Loucy (cell line): ENCODE data around the gene ATP2A2.

Experiments used
- EZH2phosphoT487 ChIP-seq: fragments of 200-600 bp; IDR thresholded peaks from 2 replicates; pipeline ENCODE4 v1.6.1; 2018; ENCODE audit warnings: antibody characterized with exemption, mild to moderate bottlenecking, moderate library complexity, borderline replicate concordance
- TF ChIP-seq, protein P1 (sequence below): fragments of 200-600 bp; sonication (generic); conservative IDR thresholded peaks from 2 replicates; pipeline ENCODE4 v1.5.1; 2014; ENCODE audit warnings: mild to moderate bottlenecking, antibody characterized with exemption, low read length

DNA sequence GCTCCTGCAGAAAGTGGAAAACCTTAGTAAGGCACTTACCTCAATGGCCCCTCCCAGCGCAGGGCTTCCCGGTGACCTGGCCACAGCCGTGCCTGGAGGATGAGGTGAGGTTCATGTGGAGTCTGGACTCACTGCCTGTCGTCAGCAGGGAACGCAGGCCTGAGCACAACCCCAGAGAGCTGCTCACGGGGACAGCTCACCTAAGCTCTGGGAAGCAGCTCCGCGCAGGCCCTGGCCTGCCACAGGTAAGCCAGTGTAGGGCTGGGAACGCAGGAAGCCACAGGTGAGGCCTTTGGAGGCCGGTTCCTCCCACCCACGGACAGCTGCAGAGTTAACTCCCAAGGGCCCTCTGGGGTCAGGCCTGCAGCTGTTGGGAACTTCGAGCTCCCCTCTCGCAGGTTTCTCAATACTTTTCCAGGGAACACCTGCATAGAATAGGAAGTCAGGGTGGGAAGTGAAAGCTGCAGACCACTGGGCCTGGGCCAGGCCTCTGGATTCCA is 89.7 kb downstream of the ATP2A2 start:
- TF ChIP-seq, protein P1, sequence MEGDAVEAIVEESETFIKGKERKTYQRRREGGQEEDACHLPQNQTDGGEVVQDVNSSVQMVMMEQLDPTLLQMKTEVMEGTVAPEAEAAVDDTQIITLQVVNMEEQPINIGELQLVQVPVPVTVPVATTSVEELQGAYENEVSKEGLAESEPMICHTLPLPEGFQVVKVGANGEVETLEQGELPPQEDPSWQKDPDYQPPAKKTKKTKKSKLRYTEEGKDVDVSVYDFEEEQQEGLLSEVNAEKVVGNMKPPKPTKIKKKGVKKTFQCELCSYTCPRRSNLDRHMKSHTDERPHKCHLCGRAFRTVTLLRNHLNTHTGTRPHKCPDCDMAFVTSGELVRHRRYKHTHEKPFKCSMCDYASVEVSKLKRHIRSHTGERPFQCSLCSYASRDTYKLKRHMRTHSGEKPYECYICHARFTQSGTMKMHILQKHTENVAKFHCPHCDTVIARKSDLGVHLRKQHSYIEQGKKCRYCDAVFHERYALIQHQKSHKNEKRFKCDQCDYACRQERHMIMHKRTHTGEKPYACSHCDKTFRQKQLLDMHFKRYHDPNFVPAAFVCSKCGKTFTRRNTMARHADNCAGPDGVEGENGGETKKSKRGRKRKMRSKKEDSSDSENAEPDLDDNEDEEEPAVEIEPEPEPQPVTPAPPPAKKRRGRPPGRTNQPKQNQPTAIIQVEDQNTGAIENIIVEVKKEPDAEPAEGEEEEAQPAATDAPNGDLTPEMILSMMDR: no peak
- TF ChIP-seq EZH2phosphoT487: no peak
